NCI-H146 treated with DMSO at 0.1 percent for 48 hours (cell line): ENCODE data around the gene CDH13.

ENCODE experiments used
- DNase-seq: peaks from one replicate; lab custom pipeline; 2025; ENCODE audit not compliant: unreplicated experiment; lab: John Stamatoyannopoulos, UW

CDH13 gene

GRCh38 chr16:82735673-82736091, 108.9 kb downstream of the CDH13 start:
- DNase-seq: no peak

GRCh38 chr16:82736224-82736623, 109.5 kb downstream of the CDH13 start:
- no peak for DNase-seq

GRCh38 chr16:82738699-82739098, 111.9 kb downstream of the CDH13 start:
- DNase-seq: no peak

DNA sequence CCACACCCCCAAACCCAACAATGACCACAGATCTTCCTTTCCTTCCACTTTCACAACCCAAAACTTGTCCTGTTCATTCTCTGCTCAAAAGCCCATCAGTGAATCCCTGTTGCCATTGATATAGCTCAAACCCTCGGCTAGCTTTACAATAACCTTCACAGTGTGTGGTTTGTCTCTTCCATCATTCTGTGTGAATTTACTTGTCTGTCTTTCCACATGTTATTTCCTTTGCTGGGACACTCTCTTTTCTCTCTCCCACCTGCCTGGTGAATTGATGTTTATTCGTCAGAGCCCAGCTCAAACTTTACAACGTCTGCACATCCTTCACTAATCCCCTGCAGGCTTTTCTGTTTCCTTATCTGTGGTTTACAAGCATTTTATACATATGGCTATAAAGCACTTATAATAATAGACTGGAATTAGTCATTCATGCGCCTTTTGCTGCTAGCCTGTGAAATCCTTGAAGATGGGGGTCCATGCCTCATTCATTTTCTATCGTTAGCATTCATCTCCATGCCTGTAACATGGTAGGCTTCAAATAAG, 114.4 kb downstream of the CDH13 start:
- DNase-seq: no peak

DNA sequence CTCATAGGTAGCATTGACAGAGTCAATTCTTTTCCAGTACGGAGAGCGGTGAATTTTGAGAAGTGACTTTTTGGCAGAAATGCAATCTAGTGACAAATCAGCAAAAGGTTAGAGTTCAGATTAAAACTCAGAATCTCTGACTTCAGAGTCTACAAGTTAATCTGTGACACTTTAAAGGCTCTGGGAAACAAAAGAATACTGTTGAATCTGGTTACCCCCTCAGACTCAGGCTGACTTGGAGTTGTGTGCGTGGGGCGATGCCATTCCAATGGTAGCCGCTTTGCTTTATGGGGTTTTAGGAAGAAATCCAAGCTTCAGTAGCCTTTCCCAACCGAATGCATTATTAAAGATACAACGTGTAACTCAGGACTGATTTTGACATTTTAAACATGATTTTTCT, 118.2 kb downstream of the CDH13 start:
- no peak for DNase-seq

GRCh38 chr16:82748026-82748425, 121.3 kb downstream of the CDH13 start:
- DNase-seq: no peak

DNA sequence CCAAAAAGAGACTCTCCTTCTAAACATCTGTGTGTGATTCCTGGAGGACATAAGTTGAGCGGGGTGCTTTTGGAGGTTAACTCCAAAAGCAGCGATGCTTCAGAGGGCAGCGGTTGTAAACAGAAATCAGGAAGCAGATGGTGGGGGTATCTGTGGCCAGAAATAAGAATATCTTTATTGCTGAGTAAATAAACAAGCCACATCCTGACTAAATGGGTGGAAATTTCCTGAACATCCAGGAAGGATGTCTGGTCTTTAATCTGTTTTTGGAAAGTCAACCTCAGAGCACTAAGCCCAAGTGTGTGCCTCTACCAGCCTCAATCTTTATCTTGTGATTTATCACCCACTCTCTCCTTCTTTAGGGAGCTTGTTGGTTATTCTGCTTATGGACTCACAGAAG, 123.3 kb downstream of the CDH13 start:
- DNase-seq: no peak

- DNase-seq: no peak
Measured at GRCh38 chr16:82751020-82751419, 124.3 kb downstream of the CDH13 start.

DNA sequence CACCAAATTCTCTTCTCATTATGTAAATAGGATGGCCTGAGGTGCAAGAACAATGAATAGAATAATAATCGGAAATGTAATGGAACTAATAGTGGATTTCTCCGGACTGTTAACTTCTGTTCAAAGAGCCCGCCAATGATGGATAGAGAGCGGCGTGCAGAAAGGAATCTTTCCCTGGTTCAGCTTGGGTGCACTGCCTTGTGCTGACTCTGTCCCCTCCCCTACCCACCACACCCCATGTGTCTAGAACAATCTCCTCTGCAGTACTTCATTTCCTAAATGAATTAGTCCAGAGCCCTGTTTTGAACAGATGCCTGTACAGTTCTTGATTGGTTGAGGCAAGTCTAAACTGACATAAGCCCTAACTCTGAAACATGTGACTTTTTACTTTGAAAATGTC, 125.4 kb downstream of the CDH13 start:
- DNase-seq: no peak

DNA sequence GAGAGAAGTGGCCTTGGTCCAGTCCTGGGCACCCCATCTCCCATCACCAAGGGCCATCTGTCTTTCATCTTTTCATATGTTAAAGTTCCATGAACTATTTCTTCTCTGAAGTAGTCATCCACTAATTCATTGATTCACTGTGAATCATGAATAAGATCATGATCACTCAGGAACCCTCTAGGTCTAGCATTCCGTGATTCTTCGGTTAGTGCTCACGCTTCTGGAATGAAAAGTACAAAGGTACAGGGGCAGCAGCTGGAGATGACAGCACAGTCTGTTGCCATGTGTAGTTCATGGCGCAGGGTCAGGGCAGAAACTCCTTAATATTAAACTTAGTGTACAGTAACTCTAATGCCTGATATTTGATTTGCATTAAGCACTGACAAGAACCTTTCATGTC, 127.1 kb downstream of the CDH13 start:
- DNase-seq: no peak

- no peak for DNase-seq
Measured at GRCh38 chr16:82754716-82755513, 128.1 kb downstream of the CDH13 start.

DNA sequence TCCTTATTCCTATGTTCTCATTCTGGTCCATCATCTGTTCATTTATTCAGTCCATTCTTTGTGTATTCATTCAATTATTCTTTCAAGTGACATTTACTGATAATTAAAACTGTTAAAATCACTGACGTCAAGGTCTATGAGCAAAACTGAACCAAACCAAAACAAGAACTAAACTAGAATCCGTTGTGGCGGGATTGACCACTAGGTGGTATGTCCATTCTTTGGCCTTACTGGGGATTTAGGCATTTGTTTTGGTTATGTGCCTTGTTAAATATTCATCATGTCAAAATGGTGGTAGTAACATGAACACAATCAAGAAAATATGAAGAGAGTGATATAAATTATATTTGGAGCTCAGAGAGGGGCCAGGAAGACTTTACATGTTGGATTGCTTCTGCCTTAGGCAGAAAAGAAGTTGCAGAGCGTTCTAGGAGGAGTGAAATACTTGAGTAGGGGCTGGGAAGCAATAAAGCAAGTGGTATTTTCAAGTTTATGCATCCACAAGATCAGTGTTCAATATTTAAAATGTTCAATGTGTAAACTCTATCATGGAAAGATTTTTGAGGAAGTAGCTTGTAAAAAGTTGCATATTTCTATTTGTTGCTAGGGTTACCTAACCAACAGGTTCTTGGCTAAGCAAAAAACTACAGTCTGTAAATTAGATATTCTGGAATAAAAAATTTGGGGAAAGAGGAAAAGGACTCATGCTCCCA, 129.0 kb downstream of the CDH13 start:
- DNase-seq: no peak

DNA sequence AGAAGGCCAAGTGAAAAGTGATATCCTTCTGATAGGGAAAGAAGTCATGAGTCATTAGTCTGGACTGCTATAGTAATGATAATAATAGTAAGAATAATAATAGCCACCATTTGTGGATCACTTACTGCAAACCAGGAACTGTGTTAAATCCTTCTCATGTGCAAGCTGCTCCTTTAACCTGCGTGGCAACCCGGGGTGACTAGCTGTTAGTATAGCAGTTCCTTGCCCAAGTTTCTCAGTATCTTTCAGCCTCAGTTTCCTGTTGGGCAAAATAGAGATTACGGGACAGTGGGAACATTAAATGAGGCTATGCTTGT, 129.5 kb downstream of the CDH13 start:
- DNase-seq: no peak

- no peak for DNase-seq
Measured at GRCh38 chr16:82758406-82758805, 131.6 kb downstream of the CDH13 start.

DNA sequence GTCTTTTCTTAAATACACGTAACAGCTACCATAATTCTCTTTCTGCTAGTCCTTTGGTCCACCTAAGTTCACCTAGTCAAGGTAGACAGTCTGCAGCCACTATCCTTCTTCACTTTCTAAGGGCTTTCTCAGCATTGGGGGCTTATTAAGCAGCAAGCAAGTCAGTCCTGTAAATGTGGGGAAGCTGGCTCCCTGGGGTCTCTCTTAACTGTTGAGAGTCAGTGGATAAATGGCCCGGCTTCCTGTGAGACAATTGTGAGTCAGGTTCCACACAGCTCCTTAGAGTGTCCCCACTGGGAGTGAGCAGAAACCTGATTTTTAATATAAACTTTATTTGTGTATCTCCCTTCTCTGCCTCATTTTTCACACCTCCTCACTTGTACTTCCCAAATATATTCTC, 132.1 kb downstream of the CDH13 start:
- DNase-seq: no peak

DNA sequence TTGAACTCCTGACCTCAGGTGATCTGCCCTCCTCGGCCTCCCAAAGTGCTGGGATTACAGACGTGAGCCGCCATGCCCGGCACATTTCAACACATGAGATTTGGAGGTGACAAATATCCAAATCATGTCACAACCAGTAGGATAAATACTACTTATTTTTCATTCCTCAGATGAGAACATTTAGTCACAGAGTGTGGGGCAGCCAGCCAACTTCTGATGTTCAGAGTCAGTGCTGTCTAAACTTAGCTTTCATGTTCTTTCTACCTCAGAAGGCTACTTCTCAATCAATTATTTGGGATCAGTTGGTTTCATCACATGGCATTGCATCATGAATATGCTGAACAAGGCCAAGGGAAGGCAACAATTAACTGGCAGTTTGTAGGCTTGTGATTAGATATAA, 134.5 kb downstream of the CDH13 start:
- DNase-seq: no peak

DNA sequence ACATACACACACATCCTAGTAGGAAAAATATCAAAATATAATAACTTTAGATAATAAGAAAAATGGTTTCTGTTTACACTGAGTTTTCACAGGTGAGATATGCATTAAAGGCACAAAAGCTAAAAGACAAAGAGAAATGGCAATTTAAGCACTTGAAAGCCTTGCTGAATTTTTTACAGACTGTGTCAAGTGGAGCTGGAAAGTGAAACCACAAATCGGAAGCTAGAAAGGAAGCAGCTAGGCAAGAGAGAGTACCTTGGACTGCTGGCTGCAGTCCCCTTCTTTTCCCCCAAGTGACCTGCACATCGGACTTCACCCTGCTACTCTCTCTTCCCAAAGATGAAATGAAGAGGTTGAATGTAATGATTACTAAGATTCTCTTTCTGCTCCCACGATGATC, 135.1 kb downstream of the CDH13 start:
- no peak for DNase-seq

- DNase-seq: no peak
Measured at GRCh38 chr16:82763371-82763770, 136.6 kb downstream of the CDH13 start.

DNA sequence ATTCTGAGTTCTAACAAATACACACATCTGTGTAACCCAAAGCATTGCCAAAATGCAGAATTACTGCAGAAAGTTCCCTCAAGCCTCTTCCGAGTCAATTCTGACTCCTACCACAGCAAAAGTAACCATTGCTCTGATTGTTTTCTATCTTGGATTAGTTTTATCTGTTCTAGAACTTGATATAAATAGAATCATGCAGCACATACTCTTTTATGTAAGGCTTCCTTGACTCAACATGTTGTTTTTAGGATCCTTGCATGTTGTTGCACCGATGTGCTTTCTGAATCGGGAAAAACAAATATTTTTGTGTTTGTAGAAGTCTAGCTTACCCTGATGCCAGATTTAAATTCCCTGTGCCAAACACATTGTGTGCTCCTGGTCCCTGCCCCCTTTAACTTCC, 140.4 kb downstream of the CDH13 start:
- DNase-seq: no peak

DNA sequence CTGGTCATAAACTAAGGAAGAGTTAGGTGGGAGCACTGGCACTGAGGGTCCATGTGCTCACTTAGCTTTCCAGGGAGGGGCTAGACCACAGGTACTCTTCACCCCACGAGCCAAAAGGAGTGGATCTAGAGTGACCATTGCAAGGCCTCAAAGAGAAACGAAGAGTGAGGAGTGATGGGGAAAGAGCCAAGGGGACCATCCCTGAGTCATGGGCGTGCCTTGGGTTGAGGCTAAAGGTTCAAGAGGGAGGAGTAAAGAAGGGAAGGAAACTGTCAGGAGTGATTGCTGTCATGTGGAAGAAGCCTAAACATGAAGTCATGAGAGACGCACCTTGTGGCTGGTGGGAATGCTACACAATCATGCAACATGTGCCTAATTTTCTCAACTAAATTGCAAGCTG, 141.0 kb downstream of the CDH13 start:
- DNase-seq: no peak

- no peak for DNase-seq
Measured at GRCh38 chr16:82769845-82770244, 143.1 kb downstream of the CDH13 start.

DNA sequence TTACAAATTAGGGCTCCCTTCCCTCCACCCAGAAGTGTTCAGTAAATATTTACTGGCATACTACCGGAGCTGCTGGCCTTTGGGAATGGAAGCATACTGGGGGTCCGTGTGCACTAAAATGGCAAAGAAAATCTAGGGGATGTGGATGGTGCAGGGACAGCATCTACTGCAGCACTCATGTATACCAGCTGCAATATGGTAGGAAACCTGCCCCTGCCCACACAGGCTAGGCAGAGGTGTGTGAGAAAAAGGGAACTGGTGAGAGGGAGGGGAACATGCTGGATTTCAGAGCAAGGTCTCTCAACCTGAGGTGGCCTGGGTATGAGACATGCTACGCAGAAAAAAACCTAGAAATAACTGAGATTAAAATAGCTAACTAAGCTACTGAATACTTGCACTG, 145.4 kb downstream of the CDH13 start:
- DNase-seq: no peak

DNA sequence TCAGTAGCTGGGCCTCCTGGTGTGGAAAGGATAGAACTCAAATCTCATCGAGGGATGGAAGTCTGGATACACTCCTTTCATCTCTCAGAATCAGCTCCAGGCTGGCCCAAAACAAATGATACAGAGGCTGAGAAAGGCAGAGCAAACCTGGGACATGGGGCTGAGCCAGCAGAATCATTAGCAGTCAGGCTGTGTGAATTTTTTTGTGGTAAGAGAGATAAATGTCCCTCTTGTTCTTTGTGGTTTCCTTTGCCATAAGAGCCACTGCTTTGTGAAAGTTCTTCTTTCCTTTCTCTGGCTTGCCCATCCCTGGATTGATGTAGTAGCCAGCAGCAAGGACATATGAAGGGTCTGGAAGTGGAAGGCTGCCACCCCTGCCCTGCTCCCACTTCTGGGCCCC, 146.2 kb downstream of the CDH13 start:
- DNase-seq: no peak
